Gastrocnemius medialis (tissue), 4 donors: ENCODE data around the gene SRCAP.

Experiments used
- POLR2A ChIP-seq, 2 donors: fragments of 450-650 bp; IDR thresholded peaks; one replicate each; pipeline ENCODE4 v1.6.1; 2017; ENCODE audit warnings: antibody characterized with exemption in 2 of 2, mild to moderate bottlenecking in 2 of 2, moderate library complexity in 2 of 2
- TF ChIP-seq, protein P1 (sequence below), 5 experiments: fragments of 450-650 bp in 3 of 5; fragments of 200-600 bp in 2 of 5; sonication (generic) in 2 of 5; IDR thresholded peaks in 4 of 5; conservative IDR thresholded peaks in 1 of 5; 1 replicate in 4 of 5; 2 replicates in 1 of 5; pipeline ENCODE4 v1.5.1; 2016 to 2019; ENCODE audit warnings: antibody characterized with exemption in 5 of 5, mild to moderate bottlenecking in 3 of 5, moderate library complexity in 3 of 5

DNA sequence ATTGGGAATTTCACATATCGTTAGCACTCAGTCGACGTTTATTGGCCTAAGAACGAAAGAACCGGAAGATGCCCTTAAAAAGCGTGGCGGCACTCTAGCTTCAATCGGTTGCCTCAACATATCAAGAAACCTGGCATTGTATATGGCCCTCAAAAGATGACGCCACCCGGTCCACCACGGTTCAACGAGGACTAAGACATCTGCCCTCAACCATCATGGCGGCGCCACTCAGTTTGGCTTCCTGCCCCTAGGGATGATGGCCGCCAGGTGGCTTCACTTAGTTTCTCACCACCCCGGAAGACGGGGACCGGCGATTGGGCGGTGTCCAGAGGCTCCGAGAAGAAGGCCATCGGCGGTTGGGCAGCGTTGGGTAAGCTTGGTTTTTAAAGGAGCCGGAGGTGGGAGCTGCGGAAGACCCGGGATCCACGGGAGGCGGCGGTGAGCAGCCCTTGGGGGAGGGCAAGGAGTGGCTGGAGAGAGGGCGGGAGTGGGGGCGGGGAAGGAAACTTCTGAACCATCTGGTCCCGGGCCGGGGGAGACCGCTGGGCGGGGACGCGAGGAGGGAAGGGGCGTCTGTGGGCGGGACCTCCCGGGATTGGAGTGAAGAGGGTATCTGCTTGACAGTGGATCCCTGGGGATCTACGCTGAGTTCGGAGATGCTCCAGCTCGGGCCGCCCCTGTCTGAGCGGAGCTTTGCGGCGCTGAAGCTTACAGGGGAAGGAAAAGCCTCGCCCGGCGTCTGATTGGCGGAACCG, 48.4 kb upstream of the SRCAP start, which contains the start of gene PRR14:
- TF ChIP-seq, protein P1, sequence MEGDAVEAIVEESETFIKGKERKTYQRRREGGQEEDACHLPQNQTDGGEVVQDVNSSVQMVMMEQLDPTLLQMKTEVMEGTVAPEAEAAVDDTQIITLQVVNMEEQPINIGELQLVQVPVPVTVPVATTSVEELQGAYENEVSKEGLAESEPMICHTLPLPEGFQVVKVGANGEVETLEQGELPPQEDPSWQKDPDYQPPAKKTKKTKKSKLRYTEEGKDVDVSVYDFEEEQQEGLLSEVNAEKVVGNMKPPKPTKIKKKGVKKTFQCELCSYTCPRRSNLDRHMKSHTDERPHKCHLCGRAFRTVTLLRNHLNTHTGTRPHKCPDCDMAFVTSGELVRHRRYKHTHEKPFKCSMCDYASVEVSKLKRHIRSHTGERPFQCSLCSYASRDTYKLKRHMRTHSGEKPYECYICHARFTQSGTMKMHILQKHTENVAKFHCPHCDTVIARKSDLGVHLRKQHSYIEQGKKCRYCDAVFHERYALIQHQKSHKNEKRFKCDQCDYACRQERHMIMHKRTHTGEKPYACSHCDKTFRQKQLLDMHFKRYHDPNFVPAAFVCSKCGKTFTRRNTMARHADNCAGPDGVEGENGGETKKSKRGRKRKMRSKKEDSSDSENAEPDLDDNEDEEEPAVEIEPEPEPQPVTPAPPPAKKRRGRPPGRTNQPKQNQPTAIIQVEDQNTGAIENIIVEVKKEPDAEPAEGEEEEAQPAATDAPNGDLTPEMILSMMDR (IDR thresholded peaks at IDR 0.05 in 4 of 5, conservative IDR thresholded peaks at IDR 0.05 in 1 of 5): peak in 4 of 5 experiments; percentile 38 to 69 (median 48)
- peak in 1 of 2 donors; percentile 74 for TF ChIP-seq POLR2A (IDR thresholded peaks at IDR 0.05)
